Astrocyte of the spinal cord (primary cell): ENCODE measurements around the gene MITF.

ENCODE experiments used
- DNase-seq: peaks from one replicate; pipeline ENCODE4 v3.0.0; 2011; ENCODE audit warnings: low read depth, low spot score
- H3K4me3 ChIP-seq: 2 replicates; pipeline ENCODE4 v1.5.1; 2011; ENCODE audit warnings: low read depth, mild to moderate bottlenecking, low read length, moderate library complexity
- in situ Hi-C: cut with HindIII; loops from 2 replicates; pipeline ENCODE4 v1.10.0; 2017; ENCODE audit warnings: low sequenced_read_pairs
- TF ChIP-seq, protein P1 (sequence below): IDR thresholded peaks from 2 replicates; pipeline ENCODE4 v1.5.1; 2012; ENCODE audit warnings: low read depth, mild to moderate bottlenecking, low read length, inconsistent platforms

Gene MITF

DNA sequence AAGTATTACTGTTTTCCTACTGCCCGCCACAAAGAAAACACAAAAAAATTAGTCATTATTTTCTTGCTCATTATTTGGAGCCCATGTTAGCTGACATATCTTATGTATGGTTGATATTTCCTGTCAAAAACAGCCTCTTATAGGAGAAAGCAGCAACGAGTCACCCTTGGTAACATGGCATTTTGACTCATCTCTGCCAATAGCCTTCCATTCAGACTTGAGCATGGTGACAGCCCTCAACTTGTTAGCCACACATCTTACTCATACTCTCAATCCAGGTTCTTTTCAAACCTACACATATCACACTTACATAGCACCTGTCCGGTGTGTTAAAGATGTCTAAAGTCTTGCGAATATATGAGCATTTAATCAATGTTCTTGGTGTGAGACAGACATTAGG, 150.8 kb downstream of the MITF start:
- TF ChIP-seq, protein P1, sequence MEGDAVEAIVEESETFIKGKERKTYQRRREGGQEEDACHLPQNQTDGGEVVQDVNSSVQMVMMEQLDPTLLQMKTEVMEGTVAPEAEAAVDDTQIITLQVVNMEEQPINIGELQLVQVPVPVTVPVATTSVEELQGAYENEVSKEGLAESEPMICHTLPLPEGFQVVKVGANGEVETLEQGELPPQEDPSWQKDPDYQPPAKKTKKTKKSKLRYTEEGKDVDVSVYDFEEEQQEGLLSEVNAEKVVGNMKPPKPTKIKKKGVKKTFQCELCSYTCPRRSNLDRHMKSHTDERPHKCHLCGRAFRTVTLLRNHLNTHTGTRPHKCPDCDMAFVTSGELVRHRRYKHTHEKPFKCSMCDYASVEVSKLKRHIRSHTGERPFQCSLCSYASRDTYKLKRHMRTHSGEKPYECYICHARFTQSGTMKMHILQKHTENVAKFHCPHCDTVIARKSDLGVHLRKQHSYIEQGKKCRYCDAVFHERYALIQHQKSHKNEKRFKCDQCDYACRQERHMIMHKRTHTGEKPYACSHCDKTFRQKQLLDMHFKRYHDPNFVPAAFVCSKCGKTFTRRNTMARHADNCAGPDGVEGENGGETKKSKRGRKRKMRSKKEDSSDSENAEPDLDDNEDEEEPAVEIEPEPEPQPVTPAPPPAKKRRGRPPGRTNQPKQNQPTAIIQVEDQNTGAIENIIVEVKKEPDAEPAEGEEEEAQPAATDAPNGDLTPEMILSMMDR, result no peak
- DNase-seq, result no peak
- in situ Hi-C loops, result no loop called here
- no peak overlapping the region for H3K4me3 ChIP-seq

DNA sequence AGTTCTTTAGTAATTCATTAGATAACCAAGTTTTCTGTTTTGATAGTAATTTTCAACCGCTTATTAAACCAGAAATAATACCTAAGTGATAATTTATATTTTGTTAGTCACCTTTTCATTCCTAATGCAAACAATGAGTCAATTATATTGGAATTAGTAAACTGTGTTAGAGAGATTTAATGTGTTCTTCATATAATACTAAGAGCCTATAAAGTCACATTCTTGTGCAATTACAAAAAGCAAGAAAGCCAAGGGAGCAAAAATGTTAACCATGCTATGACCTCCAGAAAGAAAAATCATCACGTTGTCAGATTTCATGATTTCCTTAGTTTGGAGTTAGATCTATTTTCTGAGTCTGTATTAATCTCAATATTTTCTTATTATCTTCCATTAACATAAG, 151.4 kb downstream of the MITF start:
- TF ChIP-seq, protein P1, result no peak
- DNase-seq, result no peak
- in situ Hi-C loops, result no loop called here
- H3K4me3 ChIP-seq, result no peak overlapping the region

DNA sequence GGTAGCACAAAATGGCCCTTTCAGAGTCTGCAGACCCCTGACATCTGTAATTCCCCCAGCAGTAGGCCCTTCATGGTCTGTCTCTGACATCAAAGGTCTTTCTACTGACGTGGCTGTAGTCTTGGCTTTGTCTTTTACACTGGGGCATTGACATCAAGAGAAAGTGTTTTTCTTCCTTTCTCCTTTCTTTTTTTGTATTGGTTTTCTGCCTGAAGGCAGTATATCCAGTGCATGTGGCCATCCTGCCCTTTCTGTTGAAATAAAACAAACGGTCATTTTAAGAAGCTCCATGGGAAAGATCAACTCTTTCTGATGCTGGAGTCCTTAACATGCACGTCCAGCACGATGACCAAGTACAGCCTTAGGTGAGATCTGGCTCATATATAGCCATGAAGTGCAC, 153.4 kb downstream of the MITF start:
- H3K4me3 ChIP-seq, result no peak overlapping the region
- no peak for DNase-seq
- in situ Hi-C loops, result no loop called here
- TF ChIP-seq, protein P1, result no peak

DNA sequence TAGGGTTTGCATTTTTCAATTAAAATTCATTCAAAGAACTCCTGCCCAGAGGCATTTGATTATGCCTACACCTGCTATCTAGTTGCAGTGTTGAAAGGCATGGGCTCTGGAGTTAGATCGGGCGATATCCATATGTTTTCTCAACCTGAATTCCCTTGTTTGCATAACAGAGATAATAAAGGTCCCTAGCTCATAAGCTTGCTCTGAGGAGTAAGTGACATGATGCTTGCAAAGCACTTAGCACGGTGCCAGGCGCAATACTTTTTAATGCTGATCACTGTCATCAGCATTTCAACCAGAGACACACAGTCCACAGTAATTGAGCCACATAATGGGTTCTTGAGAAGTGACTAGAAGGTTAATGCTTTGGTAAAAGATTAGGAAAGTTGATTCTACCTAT, 154.0 kb downstream of the MITF start:
- H3K4me3 ChIP-seq, result no peak overlapping the region
- TF ChIP-seq, protein P1, result no peak
- in situ Hi-C loops, result no loop called here

DNA sequence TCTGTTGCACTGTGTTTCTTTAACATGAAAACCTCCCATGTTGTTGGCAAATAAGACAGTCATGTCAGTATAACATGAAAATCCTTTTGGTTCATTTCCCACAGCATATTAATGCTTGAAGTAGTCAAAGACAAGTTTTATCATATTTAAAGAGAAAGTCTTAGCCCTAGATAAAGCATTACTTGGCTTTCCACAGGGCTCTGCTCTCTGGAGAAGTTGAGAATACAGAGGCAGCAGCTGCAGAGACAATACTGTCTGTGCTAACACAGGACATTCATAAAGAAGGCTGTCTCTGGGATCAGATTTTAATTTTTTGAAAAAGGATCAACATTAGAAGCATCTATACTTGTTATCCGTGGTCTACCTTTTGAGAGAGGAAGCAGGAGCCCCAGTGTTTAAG, 156.8 kb downstream of the MITF start:
- H3K4me3 ChIP-seq, result no peak overlapping the region
- no peak for DNase-seq
- in situ Hi-C loops, result no loop called here
- TF ChIP-seq, protein P1, result no peak

More for the DNA sequence above, 154.0 kb downstream of the MITF start:
- no peak for DNase-seq

DNA sequence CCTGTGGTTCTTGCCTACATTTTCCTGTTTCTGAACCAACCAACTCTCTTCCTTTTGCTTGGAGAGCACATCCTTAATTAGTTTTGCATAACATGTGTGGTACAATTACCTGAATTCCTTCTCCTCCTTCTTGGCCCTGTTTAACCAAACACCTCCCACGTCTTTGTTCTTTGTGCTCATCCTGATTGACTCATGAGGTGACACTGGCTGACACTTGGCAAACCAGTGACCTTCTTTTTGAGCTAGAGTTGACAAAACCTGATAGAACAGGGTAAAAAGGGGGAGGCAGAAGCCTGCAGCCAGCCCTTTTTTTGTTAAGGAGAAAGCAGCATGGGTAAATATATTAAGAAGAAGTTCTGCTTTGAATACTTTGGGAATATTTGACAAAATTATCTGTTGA, 161.1 kb downstream of the MITF start:
- TF ChIP-seq, protein P1, result no peak
- DNase-seq, result no peak
- no peak overlapping the region for H3K4me3 ChIP-seq
- in situ Hi-C loops, result no loop called here

DNA sequence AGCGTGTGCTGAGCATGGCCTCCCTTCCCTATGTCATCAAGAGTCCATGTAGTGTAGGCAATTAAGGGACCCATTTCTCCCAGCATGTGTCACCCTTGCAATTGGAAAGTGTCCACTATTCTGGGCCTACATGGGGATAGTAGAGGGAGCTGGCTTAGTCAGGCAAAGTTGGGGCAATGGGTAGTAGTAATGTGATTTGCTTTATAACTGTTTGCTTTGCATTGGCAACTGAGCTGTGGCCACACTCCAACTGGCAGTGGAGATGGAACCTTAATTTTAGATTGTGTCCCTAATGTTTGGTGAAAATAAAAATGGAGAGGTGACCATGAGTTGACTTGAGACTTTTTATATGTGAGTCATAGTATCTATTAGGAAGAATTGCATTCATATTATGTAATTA, 162.5 kb downstream of the MITF start:
- H3K4me3 ChIP-seq, result no peak overlapping the region
- in situ Hi-C loops, result no loop called here
- DNase-seq, result no peak
- TF ChIP-seq, protein P1, result no peak
